ENCODE measurements around the gene WNK2.

Gene WNK2

DNA sequence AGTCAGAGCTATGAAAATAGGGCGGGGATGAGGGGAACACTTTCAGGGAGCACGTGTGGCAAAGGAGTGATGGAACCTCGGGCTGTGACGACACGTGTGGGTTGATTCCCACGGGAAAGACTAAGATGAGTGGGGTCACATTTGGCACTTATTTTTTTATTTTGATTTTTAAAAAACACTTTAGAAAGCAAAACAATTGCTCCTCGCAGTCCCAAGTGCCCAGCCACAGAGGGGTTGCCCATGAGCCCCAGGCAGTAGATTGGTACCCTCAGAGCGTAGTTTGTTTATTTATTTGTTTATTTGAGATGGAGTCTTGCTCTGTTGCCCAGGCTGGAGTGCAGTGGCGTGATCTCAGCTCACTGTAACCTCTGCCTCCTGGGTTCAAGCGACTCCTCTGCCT lies 69.7 kb downstream of the WNK2 start:
- DNase-seq: no peak

DNA sequence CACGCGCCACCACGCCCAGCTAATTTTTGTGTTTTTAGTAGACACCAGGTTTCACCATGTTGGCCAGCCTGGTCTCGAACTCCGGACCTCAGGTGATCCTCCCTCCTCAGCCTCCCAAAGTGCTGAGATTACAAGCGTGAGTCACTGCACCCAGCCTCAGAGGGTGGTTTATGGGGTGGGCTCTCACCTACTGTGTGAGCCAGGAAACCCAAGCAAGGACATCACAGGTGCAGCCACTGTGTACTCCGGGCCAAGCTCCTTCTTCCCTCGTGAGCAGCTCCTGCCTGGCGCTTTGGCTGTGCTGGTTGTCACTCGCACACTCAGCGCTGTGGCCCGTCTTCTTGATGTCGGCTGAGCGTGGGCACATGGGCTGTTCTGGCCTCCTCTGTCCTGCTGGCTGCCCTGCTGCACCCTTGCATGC lies 70.1 kb downstream of the WNK2 start:
- no peak for DNase-seq

DNA sequence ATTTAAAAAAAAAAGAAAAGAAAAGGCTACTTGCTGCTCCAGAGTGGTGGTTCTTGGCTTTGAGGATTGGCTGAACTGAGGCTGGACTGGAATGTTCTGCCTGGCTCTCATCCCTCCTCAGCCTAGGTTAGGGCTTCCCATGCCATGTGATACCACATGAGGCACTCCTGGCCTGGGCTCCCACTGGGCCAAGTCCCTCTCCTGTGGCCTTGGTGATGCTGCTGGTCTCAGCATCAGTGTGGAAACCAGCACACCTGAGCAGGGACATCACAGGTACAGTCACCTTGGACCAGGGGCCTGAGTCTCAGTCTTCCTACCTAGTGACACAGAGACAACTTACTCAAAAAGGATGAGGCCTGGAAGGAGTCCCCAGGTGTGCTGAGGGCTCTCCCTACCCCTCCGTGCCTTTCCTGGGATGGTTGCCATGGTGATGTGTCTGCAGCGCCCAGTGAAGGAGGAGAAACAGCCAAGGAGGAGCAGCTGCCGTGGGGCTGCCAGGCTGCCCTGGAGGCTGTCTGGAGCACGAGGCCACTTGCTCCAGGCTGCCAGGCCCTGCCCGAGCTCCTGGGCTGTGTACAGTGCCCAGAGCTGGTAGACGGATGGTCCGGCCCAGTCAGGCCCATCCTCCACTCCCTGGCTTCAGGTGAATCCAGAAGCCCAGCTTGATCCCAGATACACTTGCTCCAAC lies 71.0 kb downstream of the WNK2 start:
- peak in 3 of 56 donors; percentile 21 to 37 (median 24) for DNase-seq

DNA sequence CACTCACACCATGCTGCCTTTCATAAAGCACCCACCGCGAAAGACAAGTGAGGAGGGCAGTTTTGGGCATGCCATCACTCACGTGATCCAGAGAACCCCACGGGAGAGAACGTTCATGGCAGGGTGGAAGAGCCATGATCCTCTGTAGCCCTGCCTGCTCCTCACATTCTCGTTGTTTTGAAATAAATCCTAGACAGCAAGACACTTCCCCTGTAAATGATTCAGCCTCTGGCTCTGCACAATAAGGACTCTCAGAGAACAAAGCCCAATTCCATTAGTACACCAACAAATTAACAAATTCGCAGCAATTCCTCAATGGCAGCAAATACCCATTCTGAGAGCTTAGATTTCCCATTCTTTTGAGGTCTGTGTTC lies 71.5 kb downstream of the WNK2 start:
- DNase-seq: no peak

DNA sequence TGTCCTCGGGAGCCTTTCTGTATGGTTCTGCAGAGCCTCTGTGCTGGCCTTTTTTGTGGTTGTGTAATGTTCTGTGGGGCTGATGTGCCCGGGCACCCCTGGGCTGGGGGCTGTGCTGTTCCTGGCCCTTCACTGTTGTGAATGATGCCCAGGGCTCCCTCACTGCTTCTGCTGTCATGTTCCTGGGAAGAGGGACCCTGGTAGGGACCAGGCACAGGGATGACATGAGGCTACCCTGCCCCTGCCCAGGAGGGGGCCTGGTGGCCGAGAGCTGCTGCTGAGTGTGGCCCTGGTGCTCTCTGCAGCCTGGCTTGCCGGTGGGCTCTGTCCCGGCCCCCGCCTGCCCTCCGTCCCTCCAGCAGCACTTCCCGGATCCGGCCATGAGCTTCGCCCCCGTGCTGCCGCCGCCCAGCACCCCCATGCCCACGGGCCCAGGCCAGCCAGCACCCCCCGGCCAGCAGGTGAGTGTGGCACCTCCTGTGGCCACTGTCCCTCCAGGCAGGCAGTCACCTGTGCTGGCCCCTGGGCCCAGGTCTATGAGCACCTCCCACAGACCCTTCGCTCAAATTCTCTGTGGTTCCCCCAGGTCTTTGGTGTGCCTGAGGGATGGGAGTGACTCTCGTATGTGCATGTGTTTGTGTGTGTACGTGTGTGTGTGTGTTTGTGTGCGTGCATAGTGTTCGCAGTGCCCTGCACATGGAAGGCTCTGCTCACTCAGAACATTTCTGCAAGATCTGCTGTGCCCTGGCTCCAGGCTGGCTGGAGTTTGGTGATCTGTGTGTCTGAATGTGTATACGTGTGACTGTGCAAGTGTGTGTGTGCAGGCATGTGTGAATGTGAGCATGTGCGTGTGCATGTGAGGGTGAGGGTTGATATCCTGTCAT lies 72.3 kb downstream of the WNK2 start:
- DNase-seq: no peak

DNA sequence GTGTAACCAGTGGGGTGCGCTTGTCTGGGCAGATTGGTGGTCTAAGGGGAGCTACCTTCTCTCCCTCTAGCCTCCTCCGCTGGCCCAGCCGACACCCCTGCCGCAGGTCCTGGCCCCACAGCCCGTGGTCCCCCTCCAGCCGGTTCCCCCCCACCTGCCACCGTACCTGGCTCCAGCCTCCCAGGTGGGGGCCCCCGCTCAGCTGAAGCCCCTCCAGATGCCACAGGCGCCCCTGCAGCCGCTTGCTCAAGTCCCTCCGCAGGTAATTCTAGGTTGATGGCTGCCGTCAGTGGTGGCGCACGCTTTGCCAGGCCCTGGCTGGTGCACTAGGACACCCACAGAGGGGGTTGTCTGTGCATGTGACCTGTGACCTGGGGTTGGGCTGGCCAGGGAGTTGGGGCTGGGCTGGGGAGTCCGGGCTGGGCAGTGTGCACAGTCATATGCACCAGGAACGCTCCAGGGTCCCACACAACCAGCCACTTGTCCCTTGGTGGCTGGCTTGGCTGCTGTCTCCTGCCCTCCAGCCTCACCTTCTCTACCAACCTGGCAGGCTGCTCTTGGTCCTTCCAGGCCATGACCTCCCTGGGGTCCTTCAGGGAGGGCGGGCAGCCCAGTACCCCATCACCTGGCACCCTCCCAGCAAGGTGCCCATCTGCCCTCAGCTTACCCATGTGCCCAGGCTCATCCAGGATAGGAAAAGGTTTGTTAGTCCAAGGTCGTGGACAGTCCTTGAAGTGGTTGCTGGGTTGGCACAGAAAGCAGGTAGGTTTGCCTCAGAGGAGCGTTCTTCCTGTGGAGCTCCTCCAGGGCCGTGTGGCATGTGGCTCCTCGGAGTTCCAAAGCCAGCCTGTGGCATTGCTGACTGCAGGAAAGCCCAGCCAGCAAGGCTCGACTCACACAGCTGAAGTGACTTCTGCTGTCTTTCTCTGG lies 73.2 kb downstream of the WNK2 start:
- DNase-seq: no peak

DNA sequence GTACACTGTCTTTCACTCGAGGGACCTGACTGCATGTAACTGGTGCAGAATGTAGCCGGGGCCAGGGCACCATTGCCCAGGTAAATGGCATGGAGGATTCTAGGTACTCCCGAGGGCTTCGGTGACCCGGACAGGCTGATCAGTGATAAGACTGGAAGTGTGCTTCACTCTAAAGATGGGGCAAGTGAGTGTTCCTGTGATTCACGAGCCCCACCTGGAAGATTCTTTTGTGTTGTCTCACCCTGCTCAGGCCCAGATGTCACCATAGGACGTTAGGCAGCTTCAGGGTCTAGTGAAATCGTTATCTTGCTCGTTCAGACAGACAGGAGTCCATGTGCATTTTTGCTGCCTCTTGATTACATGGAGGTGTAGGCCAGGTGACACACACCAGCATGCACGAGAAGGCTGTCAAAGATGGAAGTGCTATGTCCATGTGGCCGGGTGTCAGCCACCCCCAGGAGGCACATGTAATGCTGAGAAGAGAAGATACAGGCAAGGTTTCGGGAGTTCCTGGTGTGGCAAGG lies 73.9 kb downstream of the WNK2 start:
- DNase-seq: no peak

DNA sequence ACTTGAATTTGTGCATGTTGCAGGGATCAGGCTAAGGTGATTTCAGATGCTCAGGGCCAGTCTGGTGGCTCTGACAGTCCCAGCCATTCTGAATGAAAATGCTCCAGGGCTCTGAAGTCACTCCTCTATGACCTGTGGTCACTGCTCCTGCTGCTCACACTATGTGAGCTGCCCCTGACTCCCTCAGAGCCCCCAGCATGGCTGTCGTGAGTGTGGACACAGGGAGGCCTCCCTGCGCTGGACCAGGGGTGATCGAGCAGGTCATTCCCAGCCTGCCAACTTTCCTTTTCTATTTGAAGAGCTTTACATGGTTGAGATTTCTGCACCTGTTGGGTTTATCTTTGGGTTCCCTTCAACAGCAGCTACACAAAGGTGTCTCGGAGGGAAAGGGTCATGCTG lies 74.5 kb downstream of the WNK2 start:
- no peak for DNase-seq

DNA sequence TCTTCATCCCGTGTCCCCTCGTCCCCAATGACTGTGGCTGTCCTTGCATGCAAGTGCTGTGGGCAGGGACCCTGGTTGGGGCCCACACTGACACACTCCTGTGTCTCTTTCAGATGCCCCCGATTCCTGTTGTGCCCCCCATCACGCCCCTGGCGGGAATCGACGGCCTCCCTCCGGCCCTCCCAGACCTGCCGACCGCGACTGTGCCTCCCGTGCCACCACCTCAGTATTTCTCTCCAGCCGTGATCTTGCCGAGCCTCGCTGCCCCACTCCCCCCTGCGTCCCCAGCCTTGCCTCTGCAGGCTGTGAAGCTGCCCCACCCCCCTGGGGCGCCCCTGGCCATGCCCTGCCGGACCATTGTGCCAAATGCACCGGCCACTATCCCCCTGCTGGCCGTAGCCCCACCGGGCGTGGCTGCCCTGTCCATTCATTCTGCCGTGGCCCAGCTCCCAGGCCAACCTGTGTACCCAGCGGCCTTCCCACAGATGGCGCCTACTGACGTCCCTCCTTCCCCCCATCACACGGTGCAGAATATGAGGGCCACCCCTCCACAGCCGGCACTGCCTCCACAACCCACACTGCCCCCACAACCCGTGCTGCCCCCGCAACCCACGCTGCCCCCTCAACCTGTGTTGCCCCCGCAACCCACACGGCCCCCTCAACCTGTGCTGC lies 75.0 kb downstream of the WNK2 start:
- DNase-seq: no peak

DNA sequence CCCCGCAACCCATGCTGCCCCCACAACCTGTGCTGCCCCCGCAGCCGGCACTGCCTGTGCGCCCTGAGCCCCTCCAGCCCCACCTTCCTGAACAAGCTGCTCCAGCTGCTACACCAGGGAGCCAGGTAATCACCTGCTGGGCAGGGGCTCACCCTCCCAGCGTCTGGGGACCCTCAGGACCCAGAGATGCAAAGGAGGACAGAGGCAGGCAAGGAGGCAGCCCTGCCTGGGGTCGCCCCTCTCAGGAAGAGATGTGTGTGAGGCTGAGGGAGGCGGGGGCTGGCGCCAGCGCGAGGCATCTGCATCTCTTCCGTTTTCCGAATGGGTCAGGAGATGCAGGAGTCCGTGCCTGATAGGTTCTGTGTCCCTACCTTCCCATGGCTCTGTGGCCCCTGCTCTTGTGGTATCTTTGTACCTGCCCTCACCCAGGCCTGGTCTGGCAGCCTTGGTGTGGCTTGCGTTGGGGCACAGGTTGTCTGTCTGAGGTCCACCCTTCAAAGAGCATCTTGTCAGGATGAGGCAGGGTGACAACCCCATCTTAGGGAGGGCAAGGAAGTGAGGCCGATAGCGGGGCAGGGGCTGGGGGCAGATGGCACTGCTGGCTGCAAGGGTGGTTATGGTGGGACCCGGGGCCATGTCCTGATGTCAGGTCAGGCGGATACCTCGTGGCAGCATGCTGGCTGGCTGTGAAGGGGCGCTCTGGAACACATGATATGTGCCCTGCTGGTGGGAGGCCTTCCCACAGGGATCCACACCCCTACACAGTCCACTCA lies 75.7 kb downstream of the WNK2 start:
- DNase-seq: no peak

DNA sequence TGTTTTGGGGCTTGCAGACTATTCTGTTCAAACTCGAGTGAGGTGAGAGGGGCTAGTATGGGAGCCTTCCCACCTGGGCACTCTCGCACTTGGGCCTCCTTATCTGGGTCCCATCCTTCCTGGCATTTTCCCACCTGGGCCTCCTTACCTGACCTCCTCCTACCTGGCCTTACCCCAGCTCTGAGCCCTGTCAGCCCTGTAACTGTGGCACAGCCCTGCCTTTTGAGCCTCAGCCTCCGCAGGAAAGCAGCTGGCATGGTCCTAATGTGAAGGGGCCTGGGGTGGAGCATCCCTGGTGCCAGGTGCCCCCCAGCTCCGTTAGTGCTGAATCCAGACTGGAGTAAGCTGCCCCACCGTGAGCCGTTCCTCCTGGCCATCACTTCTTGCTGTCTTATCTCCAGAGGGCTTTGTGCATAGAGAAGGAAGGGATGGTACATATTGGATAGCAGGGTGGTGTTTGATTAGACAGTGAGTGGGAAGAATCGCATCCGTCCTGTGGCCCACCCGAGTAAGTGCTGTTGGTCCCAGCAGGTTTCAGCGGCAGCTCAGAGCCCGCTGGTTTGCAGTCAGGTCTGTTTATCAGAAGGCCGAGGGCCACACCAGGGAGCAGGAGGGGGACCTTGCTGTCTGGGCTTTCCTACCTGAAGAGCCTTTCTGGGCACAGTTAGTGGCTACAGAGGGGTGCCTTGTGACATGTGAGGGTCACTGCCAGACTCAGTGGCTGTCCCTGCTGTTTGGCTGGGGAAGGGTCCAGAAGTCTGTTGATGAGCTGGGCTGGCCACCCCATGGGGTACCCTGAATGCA lies 76.5 kb downstream of the WNK2 start:
- no peak for DNase-seq

DNA sequence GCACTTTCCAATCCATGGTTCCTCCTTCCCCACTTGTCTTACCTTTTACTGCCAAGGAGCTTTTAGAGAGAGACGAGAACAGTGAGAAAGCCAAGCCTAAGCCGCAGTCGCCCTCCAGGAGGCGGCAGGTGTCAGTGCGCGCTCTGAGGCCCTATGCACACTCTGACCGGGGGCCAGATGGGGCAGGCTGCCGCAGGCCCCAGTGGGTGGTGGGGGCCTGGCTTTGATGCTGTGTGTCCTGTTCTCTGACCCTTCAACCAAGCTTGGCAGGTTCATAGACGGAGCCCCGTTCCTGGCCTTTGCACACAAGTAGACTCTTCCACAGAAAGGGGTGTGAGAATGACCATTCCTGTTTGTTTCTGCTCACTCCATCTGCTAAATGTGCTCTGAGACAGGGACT lies 77.3 kb downstream of the WNK2 start:
- DNase-seq: no peak

DNA sequence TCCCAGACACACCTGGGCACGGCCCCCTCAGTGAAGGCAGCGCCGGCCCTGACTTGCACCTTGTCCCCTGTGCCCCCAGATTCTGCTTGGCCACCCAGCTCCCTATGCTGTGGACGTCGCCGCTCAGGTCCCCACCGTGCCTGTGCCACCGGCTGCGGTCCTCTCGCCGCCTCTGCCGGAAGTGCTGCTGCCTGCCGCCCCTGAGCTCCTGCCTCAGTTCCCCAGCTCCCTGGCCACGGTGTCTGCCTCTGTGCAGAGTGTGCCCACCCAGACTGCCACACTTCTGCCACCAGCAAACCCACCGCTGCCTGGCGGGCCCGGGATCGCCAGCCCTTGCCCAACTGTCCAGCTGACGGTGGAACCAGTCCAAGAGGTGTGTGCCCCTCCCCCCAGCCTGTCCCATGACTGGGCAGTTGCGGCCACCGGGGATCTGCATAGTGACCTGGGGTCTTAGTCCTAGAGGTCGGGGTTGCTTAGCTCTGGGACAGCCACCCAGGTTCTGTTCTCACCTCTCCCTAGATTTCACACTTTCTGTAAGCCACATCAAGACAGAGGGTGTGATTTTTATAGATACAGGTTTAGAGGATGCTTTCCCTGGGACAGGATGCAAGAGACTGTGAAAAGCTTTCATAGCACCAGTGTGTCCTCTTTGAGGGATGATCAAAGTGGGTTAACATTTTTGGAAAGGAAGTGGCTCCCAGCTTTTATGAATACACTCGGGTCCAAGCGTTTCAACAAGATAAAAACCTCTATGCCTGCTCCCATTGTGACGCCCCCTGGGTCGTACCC lies 78.0 kb downstream of the WNK2 start:
- DNase-seq: no peak

DNA sequence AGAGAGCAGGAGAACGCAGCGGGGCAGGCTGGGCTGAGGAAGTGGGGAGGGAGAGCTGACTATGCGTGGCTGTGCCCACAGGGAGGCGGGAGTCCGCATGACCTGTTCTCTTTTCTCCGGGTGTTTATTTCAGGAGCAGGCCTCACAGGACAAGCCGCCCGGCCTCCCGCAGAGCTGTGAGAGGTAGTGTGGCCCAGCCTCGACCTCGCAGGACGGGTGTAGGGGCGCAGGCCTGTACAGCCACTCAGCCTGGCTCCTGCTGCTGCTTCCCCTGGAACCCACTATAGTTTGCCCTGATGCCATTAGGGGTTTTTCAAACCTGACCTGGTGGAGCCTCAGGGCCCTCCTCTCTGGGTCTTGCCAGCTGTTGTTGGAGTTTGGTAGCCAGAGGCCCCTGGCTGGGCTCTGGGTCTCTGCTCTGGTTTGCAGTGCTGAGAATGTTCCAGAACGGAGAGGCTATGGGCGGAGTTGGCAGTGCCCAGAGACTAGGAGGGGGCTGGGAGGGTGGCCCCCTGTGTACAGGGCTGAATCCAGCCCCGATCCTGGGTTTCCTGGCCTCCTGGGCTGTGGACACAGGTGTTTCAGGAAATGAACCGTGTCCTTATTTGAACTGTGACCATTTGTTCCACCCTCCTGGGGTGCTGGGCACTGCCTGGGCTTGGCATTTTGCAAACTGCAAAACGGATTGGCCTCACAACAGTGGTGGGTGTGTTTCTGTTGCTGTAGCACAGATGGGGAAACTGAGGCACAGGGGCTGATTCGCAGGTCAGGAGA lies 78.8 kb downstream of the WNK2 start:
- no peak for DNase-seq

DNA sequence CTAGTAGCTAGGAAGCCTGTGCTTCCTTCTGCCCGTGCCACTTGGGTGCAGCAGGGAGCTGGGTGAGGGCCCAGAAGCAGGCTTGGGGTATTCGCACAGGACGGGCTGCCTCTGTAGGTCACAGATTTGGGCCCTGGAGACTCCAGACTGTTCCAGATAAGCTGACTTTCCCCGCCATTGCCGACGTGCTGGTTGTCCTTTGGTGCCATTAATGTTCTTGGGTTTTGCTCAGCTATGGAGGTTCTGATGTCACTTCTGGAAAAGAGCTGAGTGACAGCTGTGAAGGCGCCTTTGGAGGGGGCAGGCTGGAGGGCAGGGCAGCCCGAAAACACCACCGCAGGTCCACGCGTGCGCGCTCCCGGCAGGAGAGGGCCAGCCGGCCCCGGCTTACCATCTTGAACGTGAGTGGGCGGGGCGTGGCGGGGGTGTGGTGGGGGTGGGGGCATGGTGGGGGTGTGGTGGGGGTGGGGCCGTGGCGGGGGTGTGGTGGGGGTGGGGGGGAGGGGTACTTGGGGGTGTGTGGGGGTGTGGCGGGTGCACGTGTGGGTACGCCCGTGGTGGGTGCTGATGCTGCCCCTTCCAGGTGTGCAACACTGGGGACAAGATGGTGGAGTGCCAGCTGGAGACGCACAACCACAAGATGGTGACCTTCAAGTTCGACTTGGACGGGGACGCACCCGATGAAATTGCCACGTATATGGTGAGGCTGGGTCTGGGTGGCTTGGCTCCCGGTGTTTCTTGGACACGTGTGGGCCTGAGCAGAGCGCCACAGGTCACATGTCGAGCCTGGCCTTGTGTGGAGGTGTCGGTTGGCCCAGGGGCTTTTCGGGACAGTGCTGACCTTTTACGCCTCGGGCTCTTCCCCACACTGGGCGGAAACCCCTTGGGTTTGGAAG lies 79.6 kb downstream of the WNK2 start:
- DNase-seq: no peak

DNA sequence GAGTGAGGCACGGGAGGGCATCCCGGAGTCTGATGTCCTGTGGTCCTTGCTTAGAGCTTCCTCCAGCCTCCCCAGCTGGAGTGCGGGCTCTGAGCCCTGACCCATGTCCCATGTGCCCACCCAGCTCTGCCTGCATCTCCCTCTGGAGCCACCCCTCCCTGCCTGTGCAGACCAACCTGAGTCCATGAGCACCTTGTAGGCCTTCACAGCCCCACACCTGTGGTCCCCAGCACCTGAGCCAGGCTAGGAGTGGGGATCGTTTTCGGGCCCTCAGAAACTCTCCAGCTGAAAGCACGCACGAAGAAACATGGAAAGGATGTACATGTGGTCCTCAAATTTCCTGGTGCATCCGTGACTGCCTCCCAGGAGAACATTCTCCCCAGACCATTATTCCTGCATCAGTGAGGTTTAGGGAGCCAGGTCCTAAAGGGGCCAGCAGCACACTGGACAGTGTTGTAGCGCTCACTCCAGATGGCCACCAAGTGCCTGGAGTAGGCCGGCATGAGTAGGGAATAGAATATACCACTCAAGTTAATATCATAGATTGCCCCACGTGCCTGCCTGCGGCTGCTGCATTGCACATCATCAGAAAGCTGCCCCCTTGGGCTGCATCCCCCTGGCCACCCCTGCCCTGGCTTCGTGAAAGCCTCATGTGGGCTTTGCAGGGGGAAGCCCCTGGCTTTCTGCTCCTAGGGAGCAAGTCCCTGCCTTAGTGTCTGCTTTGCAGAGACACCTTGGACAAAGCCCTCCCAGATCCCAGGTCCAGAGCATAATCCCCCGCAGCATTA lies 80.6 kb downstream of the WNK2 start:
- no peak for DNase-seq
